Stimulated activated CD8-positive, alpha-beta memory T cell treated with anti-CD3 and anti-CD28 coated beads, Interleukin-15, amount 100 ng/mL, for 4 hours (primary cell): ENCODE measurements around the gene GALNTL6.

Source experiments
- DNase-seq, 2 donors: peaks; one replicate each; pipeline ENCODE4 v3.0.0-alpha.2; 2020; ENCODE audit warnings: low read depth in 2 of 2

GALNTL6 gene

DNA sequence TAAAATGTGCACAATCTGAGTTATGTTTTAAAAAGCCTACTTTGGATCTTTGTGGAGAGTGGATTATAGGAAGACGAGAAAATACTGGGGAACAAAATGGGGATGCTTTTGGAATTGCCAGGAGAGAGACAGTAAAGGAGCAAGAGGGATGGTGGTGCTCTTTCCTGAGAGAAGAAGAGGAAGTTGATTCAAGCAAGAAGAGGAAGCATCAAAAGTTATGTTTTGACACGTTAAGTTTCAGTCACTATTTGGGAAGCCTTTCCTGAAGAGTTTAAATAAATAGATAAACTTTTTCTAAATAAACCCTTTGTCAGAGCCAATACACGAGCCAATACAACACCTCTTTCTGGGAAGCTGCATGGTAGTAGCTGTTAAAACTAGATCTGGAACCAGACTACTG, 394.1 kb downstream of the GALNTL6 start:
- DNase-seq = no peak

DNA sequence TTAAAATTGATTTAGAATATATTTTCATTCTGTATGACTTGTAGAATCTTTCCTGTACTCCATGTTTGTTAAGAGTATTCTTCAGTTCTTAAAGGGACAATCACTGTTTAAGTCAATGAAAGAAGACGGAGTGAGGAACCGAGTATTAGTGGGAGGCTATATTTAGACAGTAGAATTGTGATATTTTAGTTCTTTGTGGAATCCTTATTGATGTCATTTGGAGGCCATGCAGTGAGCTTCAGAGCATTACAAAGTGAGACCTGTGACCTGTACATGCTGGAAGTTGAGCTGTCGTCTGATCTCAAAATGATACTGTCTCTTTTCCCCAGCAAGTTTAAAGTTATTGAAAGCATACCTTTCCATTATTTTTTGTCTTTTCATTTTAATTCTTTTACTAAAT, 394.7 kb downstream of the GALNTL6 start:
- no peak for DNase-seq

DNA sequence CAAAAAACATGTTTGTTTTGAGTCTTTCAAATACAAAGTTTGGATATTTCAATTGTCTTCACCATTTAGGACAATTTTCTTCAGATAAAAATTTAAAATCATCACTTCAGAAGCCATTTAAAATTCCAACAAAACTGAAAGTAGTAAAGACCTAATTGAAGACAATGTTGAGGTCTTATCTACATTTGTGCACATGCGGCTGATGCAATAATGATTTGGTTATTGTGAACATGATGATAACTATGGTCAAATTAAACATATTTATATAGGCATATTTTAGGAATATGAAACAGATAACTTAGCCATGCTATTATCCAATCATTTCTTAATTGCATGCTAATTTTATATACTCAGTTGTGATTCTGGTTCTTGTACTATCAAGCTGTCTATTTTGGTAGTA, 407.5 kb downstream of the GALNTL6 start:
- no peak for DNase-seq

DNA sequence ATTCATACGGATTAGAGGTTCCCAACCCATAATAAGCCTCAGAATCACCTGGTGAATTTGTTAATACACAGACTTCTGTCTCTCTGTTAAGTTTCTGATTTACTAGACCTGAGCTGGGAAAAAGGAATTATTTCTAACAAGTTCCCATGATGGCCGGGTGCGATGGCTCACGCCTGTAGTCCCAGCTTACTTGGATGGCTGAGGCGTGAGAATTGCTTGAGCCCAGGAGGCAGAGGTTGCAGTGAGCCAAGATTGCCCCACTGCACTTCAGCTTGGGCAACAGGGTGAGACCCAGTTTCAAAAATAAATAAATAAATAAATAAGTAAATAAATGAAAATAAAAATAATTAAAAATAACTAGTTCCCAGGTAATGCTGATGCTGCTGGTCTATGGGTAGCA, 412.3 kb downstream of the GALNTL6 start:
- no peak for DNase-seq

DNA sequence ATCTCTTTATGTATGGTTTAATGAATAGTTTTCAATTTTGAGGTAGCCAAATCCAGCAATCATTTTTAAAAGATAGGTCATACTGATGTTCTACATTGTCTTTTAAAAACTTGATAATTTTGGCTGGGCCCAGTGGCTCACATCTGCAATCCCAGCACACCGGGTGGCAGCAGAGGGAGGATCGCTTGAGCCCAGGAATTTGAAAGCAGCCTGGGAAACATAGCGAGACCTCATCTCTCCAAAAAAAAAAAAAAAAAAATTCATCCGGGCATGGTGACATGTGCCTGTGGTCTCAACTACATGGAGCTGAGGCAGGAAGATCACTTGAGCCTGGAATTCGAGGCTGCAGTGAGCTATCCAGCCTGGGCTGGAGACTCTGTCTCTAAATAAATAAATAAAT, 419.8 kb downstream of the GALNTL6 start:
- DNase-seq = no peak

DNA sequence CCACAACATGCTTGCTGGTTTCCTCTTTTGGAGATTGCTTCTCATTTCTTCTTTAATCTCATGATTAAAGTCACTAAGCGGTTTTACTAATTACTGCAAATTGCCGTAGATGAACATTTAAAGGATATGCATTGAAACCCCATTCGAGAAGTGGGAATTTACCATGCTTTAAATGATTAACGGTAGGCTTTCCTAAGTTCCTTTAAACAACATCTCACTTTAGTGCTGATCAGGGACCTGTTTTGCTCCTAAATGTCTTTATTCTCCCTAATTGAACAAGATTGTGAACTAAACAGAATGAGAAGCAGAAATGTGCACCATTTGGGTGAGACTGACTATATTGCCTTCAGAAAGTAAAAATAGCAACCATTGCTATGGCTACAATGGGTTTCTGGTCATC, 430.3 kb downstream of the GALNTL6 start:
- DNase-seq = no peak

DNA sequence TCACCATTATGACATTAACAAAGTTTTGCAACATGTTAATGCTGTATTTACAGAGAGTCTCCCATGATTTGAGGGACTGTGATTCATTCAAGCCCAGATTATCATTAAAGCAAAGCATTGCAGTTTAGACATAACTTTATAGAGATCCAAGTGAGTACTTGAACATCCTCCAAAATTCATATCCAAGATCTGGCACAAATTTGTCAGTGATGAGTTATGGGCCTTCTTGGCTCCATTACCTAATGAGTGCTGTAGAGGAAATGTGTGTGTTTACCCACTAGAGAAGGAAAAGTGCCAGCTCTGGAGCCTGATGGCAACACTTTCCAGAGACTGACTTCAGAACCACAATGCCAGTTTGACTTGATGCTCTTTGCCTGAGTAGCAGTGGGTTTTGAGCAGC, 432.3 kb downstream of the GALNTL6 start:
- DNase-seq = no peak

DNA sequence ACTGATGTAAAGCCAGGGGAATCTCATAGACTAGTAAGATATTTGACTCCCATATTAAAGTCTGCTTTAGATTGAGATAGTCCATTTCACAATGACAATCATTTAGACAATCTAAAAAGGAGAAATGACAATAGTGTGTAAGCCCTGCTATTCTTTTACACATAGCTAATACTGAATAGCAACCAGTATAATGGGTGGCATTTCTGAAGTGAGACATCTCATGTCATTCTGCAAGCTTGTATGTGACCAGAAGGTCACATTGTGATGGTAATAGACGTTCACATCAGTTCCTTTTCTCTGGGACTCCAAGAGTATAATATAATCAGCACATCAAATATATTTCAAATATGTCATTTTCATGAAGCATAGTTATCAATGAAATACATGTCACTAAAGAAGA, 440.2 kb downstream of the GALNTL6 start:
- DNase-seq = no peak

DNA sequence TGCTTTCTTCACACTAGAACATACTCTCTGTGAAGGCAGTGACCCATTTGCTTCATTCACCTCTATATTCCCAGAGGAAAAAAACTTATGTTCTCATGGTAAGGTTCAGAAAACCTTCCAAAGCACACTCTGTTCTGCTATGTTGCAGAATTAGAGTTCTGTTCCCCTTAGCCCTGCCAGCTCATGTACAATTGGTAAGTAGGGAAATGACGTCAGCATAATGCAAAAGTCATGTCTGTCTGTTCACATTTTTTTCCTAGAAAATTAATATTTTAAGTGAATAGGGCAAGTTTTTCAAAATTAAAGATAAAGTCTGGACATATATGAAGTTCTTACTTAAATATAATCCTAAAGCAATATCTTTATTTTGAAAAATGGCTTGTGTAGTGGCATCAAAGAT, 443.6 kb downstream of the GALNTL6 start:
- no peak for DNase-seq

DNA sequence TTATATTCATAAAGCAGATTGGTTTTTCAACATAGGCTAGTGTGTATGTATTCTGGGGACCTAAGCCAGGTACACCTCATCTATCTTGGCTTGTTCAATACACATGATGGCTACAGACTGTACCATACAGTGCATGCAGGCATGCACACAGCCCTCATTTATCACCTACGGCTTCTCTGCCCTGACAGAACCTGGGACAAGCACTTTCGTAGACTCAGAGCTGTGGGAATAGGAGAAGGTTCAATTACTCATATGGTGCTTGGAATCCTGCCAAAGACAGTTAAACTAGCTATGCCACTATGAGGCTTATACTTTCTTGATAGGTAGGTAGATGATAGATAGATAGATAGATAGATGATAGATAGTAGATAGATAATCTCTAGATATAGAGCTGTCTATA, 457.2 kb downstream of the GALNTL6 start:
- no peak for DNase-seq

DNA sequence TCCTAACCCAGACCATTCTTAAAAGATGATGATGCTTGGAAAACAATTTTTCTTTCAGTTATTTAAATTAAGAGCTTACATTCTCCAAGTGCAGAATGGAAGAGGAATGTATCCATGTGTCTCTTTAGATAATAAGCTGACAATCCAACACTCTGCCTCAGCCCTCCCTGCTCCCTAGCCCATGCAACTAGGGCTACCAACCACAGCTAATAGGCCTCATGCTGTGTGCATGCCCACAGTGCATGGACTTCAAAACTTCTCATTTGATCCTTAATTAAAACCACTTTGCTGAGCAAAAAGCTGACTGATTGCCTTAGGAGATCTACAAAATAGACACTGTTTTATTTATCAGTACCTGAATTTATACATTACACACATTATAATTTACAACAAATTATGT, 473.9 kb downstream of the GALNTL6 start:
- no peak for DNase-seq

DNA sequence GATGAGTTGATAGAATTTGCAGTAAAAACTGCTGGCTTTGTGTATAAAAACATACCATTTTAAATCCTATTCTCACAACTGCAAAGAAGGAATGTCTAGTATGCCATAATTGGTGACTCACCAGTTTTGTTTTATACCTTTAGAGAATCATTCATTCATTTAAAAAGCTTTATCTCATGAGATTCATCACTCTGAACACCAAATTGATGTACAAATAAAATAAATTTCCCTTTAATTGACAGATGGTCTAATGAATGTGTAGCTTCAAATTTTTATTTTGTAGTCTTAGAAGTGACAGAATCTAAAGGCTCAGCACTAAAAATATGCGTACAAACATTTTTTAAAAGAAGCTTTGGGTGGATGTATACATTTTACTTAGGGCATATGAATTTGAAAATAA, 492.5 kb downstream of the GALNTL6 start:
- no peak for DNase-seq

DNA sequence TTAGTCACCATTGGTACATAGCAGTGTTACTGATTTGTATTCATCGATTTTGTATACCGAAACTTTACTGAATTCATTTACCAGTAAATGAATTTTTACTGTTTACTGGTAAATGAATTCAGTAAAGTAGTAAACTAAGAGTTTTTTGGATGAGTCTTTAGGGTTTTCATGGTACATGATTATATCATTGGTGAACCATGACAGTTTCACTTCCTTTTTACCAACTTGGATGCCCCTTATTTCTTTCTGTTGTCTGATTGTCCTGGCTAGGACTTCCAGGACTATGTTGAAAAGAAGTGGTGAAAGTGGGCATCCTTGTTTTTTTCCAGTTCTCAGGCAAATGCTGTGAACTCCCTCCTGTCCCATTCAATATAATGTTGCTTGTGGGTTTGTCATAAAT, 494.9 kb downstream of the GALNTL6 start:
- no peak for DNase-seq

DNA sequence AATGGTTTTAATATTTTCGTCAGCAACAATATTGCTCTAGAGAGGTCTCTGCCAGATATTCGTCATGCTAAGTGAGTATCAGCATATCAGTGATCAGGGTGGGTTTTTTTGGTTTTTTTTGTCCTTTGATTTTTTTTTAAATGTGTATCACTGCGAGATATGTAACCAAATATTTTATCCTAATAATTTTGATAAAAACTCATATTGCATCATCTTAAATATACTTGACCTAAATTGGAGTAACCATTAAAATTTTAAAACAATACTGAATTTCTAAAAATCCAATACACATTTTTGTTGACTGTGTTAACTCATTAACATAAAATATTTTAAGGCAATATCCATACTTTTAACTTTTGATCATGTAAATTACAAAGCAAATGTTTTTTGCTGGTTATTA, 498.5 kb downstream of the GALNTL6 start:
- DNase-seq = no peak

DNA sequence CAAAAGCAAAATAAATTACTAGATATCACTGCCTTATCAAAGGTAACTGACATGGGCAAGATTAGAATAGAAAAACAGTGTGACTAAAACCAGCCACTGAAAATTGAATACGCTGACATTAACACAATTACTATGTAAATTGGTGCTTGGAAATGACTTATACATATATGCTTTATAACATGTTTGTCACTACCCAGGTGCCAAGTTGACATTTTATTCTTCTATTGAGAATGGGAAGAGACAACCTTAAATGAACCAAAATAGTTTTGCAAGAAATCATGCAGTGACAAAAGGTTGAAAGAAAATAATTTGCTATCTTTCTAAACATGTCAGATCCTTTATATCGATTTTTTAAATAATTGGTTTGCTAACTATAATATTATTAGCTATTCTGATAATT, 510.1 kb downstream of the GALNTL6 start:
- DNase-seq = no peak

DNA sequence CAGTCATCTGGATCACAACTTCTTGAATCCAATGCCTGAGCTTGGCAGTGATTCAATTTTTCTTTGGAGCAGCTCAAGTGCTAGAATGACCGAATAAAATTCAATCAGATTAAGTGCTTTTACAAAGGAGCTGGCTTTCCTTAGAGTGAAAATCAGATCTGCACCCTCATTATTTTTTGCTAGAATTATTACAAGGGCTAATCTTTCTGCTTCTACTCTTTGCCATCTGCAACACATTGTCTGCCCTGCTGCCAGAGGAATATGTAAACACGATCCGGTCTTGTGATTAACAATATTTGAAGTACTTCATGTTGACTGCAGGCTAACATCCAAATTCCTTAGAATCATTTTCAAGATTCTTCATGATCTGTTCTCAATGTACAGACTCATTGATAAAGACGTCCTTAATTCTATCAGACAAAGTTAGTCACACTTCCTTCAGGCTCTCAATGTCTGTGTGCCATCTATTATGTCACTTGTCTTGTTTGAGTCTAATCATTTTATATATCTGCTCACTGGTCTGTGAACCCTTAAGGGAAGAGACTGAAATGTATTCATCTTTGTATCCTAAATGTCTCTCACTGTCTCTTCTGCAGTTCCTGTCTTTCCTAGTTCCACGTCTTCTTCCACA, 531.2 kb downstream of the GALNTL6 start:
- no peak for DNase-seq

DNA sequence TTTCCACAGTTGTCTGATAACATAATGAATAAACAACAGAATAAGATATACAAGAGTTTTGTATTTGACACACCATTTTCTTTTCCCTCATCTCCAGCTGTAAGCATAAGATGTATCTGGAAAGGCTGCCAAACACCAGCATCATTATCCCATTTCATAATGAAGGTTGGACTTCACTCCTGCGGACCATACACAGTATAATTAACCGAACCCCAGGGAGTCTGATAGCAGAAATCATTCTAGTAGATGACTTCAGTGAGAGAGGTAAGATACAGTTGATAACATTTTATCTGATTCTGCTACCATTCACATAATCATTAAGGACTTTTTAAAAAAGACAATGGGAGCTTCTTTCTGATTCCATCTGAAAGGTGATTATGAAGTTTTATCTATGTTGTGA, 535.2 kb downstream of the GALNTL6 start:
- no peak for DNase-seq

DNA sequence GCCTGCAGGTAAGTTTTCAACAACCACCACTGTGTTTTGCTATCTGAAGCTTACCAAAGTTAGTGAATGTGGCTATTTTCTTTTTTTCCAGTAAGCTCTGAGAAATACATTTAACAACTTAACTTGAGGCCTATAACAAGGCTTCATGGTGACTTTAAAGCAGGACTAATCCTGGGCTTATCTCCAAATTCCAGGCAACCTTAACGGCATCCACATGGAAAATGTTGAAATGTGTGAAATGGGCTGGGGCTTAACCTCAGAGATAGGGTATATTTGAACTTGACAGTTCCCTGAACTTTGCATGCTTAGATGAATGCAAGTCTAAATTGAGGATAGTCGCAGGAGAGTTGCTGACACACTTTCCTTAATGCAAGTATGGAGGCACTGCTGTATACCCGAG, 539.2 kb downstream of the GALNTL6 start:
- DNase-seq = no peak

DNA sequence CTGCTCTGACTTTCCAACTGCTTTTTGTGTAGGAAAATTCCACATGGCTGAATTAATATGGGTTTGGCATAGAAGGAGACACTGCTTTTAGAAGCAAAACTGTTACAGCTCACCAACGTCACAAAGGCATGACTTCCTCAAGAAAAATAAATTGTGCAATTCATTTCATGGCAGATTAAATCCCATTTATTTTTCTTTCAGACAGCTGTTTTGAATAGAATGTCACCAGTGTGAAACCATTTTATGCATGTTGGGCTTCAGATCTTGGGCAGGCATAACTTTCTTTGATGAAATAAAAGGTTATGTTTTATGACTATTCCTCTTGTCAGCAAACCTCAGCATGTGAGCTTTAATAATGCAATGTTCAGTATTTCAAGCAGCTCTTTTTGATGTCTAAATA, 542.8 kb downstream of the GALNTL6 start:
- no peak for DNase-seq

DNA sequence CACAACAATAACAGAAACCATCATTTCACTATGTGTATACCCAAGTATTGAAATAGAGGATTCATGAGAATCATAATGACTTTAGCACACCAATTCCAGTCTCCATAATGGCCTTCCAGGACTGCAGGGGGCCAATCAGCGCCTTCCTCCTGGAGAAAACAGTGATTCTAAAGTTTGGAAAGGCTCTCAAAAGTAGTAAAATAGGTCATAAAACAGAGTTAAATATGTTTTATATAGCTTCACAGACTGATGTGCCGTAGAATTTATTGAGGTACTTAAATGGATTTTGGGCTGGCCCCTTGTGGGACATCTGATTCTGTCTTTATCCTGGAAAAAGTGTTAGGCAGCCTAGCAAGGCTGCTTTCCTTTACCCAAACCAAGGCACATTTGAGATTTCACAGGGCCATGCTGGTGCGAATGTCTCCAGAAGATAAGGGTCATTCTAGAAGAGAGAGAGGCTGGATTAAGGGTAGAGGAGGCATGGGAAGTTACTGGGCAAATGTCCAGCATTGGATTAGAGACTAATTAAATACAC, 543.9 kb downstream of the GALNTL6 start:
- DNase-seq = no peak

DNA sequence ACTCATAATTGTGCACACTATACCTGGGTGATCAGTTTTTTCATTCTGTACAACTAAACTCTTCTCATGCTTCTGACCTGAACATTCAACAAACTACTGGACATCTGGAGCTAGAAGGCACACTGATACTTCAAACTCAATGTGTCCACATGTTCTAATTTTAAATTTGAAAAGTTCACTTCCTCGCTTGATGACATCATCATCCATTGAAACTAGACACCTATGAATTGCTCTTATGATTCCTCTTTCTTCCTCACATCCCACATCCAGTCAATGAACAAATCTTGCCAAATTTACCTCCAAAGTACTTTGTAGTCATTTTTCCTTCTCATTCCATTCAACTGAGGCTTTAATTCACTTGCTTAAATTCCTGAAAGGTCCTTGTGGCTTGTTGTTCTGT, 549.4 kb downstream of the GALNTL6 start:
- no peak for DNase-seq

DNA sequence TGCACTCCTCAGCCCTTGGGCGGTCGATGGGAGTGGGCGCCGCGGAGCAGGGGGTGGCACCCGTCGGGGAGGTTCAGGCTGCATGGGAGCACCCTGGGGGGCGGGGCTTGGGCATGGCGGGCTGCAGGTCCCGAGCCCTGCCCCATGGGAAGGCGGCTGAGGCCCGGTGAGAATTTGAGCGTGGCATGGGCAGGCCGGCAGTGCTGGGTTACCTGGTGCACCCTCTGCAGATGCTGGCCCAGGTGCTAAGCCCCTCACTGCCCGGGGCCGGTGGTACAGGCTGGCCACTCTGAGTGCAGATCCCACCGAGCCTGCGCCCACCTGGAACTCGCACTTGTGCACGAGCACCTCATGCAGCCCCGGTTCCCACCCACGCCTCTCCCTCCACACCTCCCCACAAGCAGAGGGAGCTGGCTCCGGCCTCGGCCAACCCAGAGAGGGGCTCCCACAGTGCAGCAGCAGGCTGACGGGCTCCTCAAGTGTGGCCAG, 556.3 kb downstream of the GALNTL6 start:
- no peak for DNase-seq

DNA sequence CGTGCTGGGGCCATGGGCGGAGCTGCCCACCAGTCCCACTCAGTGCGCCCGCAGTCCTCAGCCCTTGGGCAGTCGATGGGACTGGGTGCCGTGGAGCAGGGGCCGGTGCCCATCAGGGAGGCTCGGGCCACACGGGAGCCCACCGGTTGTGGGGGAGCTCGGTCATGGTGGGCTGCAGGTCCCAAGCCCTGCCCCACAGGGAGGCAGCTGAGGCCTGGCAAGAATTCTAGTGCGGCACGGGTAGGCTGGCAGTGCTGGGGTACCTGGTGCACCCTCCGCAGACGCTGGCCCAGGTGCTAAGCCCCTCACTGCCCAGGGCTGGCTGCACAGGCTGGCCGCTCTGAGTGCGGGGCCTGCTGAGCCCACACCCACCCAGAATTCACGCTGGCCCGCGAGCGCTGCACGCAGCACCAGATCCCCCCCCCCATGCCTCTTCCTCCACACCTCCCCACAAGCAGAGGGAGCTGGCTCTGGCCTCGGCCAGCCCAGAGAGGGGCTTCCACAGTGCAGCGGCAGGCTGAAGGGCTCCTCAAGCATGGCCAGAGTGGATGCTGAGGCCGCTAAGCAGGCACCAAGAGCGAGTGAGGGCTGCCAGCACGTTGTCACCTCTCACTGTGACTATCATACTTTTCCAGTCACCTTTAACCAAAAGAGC, 564.4 kb downstream of the GALNTL6 start:
- no peak for DNase-seq

DNA sequence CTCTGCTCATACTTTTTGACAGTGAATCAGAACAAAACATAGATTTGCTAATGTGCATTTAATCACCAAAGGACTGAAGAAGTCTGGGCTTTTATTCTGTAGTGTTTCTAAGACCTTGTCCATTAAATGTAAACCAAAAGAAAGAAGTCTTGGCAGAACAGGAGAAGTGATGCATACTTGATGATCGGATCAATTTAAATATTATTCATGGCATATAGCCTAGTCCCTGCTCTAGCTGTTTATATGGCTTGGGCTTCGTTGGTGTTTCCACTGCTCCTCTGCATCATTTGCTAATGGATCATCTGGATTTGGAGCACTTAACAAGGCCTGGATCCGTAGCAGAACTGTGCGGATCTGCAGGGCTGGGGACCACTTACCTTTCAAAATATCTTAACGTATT, 566.6 kb downstream of the GALNTL6 start:
- no peak for DNase-seq
